ENCODE measurements around the gene CD4.
A peak's percentile ranks its signal among the peaks of the same experiment; 100 is the strongest.

CD4 gene

DNA sequence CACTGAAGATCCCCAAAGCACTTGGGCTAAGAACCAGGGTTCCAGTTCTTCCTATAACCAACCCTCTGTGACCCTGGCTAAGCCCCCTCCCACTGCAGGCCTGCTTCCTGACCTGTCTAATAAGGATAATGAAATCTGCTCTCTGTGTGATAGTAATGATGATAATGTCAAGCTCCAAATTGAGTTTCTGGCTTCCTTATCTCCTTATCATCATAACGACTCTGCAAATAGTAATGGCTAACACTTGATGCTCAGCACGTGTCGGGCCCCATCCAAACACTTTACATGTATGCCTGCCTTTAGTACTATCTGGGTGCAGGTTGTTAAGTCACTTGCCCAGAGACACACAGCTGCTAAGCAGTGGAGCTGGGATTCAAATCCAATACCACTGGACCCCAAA is 27.3 kb downstream of the CD4 start:
- no peak for DNase-seq (ENCODE audit: low read depth in 2 of 2)

DNA sequence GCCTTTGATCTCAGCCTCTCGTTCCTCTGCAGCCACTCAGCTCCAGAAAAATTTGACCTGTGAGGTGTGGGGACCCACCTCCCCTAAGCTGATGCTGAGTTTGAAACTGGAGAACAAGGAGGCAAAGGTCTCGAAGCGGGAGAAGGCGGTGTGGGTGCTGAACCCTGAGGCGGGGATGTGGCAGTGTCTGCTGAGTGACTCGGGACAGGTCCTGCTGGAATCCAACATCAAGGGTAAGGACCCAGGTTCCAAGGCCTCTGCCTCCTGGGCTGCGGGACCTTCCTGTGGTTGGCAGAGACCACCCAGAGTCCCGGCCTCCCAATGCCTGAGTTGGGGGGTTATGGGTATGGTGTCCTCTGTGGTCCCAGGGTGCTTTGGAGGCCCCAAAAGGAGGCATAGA is 27.8 kb downstream of the CD4 start:
- no peak for DNase-seq (ENCODE audit: low read depth in 2 of 2)

- DNase-seq (ENCODE audit: low read depth in 2 of 2): no peak
Measured at GRCh38 chr12:6817662-6818157, 28.4 kb downstream of the CD4 start.

DNA sequence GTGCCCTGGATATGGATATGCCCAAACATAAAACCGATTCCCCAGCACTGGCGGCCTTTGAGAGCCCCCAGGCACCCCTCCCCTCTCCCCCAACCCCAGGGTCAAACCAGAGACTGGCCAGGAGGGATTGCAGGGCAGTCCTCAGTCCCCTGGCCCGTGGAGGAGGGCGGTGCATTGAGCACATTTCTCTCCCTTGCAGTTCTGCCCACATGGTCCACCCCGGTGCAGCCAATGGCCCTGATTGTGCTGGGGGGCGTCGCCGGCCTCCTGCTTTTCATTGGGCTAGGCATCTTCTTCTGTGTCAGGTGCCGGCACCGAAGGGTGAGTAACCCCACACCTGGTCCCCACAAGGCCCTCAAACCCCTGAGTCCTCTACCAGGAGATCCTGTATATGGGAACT is 28.9 kb downstream of the CD4 start:
- DNase-seq (ENCODE audit: low read depth in 2 of 2): no peak

DNA sequence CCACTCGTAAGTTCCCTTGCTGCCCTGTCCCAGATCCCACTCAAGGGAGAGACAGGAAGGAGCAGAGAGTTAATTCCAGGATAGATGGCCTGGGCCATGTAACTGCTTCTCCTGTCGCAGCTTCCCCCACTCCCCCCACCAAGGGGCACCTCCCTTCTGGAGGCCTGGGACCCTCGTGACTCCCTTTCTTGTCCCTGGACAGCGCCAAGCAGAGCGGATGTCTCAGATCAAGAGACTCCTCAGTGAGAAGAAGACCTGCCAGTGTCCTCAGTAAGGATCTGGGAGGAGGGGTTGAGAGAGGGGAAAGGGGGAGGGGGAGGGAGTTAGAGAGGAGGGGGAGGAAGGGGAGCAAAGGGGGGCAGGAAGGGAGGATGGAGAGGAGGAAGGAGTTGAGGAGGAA is 29.3 kb downstream of the CD4 start:
- DNase-seq (ENCODE audit: low read depth in 2 of 2): no peak

DNA sequence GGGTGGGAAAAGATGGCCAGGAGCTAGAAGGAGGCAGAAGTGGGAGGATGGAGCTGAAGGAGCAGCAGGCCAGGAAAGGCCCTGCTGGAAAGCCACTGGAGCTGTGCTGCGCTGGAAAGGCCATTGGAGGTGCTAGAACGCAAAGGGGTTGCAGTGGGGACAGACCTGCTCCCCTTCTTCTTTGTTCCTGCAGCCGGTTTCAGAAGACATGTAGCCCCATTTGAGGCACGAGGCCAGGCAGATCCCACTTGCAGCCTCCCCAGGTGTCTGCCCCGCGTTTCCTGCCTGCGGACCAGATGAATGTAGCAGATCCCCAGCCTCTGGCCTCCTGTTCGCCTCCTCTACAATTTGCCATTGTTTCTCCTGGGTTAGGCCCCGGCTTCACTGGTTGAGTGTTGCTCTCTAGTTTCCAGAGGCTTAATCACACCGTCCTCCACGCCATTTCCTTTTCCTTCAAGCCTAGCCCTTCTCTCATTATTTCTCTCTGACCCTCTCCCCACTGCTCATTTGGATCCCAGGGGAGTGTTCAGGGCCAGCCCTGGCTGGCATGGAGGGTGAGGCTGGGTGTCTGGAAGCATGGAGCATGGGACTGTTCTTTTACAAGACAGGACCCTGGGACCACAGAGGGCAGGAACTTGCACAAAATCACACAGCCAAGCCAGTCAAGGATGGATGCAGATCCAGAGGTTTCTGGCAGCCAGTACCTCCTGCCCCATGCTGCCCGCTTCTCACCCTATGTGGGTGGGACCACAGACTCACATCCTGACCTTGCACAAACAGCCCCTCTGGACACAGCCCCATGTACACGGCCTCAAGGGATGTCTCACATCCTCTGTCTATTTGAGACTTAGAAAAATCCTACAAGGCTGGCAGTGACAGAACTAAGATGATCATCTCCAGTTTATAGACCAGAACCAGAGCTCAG is 30.0 kb downstream of the CD4 start:
- DNase-seq (ENCODE audit: low read depth in 2 of 2): no peak

GRCh38 chr12:6820166-6820565 is 30.8 kb downstream of the CD4 start:
- no peak for DNase-seq (ENCODE audit: low read depth in 2 of 2)

- no peak for DNase-seq (ENCODE audit: low read depth in 2 of 2)
Measured at GRCh38 chr12:6821591-6822425, 32.5 kb downstream of the CD4 start, which contains the start of gene GPR162. Gene GPR162 (plus strand): TSS chr12:6821821. CDS start chr12:6823899, 2,078 bp downstream.

- DNase-seq (ENCODE audit: low read depth in 2 of 2): no peak
Measured at GRCh38 chr12:6822426-6823135, 33.3 kb downstream of the CD4 start.

GRCh38 chr12:6823182-6824084 is 34.1 kb downstream of the CD4 start:
- no peak for DNase-seq (ENCODE audit: low read depth in 2 of 2)

GRCh38 chr12:6824085-6824775 is 34.9 kb downstream of the CD4 start:
- DNase-seq (ENCODE audit: low read depth in 2 of 2): no peak

- DNase-seq (ENCODE audit: low read depth in 2 of 2): no peak
Measured at GRCh38 chr12:6824901-6825381, 35.6 kb downstream of the CD4 start.

DNA sequence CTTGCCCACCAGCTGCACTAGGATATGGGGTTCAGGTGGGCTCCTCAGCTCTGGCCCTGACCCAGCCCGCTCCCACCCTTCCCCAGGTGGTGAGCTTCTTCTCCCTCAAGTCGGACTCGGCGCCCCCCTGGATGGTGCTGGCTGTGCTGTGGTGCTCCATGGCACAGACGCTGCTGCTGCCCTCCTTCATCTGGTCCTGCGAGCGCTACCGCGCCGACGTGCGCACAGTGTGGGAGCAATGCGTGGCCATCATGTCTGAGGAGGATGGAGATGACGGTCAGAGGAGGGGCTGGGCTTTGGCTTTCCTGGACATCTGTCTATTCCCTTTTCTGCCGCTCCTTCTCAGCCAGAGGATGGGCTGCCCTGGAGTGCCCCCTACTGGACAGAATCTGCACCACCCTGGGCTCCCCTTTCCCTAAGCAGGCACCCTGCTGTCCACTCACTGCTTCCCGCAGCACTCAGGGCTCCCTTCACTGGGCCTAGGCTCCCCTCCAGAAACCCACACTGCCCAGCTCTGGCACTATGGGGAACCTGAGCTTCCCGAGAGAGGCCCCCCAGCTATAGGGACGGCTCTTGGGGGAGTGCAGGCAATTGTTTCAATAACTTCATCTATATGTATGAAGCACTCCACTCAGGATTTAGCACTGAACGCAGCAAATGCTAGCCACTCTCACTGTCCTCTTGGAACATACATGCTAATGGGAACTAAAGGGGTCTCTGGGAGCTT is 36.2 kb downstream of the CD4 start:
- DNase-seq (ENCODE audit: low read depth in 2 of 2): peak; percentile 68 to 82

- DNase-seq (ENCODE audit: low read depth in 2 of 2): no peak
Measured at GRCh38 chr12:6826125-6826733, 36.9 kb downstream of the CD4 start.

DNA sequence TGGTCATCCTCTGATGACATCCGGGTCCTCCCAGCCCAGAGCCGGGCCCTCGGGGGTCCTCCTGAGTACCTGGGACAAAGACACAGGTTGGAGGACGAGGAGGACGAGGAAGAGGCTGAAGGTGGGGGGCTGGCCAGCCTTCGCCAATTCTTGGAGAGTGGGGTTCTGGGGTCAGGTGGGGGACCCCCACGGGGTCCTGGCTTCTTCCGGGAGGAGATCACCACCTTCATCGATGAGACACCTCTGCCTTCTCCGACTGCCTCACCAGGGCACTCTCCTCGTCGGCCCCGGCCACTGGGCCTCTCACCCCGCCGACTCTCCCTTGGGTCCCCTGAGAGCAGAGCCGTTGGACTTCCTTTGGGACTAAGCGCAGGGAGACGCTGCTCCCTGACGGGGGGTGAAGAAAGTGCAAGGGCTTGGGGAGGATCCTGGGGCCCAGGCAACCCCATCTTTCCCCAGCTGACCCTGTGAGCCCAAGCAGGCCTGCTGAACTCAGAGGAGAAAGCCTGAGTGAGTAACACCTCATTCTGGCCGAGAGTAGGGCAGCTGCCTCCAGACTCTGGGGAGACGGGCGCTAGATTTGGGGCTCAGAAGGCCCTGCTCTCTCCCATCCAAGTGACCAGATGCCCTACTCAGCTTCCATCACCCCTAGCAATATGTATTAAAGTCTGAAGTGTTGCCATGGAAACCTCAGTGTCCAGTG is 37.6 kb downstream of the CD4 start:
- no peak for DNase-seq (ENCODE audit: low read depth in 2 of 2)

GRCh38 chr12:6827437-6827911 is 38.1 kb downstream of the CD4 start:
- DNase-seq (ENCODE audit: low read depth in 2 of 2): no peak

GRCh38 chr12:6827982-6828780 is 38.9 kb downstream of the CD4 start, which contains the start of gene P3H3:
Gene P3H3 (plus strand): TSS chr12:6828407. CDS start chr12:6828441, 34 bp downstream.
- no peak for DNase-seq (ENCODE audit: low read depth in 2 of 2)

Measured in stimulated activated CD4-positive, alpha-beta T cell treated with anti-CD3 and anti-CD28 coated beads, Interleukin-1b, Interleukin-23, amount 100 ng/mL, for 1 hour (primary cell).